22Rv1 (cell line): ENCODE data around the gene TDO2.

Experiments used
- CTCF ChIP-seq: fragments of 450-650 bp; IDR thresholded peaks from 2 replicates; pipeline ENCODE4 v1.5.1; 2017; ENCODE audit warnings: mild to moderate bottlenecking
- ZFX ChIP-seq: fragments of 450-650 bp; IDR thresholded peaks from 2 replicates; pipeline ENCODE4 v1.6.1; 2017; ENCODE audit warnings: antibody characterized with exemption, borderline replicate concordance

DNA sequence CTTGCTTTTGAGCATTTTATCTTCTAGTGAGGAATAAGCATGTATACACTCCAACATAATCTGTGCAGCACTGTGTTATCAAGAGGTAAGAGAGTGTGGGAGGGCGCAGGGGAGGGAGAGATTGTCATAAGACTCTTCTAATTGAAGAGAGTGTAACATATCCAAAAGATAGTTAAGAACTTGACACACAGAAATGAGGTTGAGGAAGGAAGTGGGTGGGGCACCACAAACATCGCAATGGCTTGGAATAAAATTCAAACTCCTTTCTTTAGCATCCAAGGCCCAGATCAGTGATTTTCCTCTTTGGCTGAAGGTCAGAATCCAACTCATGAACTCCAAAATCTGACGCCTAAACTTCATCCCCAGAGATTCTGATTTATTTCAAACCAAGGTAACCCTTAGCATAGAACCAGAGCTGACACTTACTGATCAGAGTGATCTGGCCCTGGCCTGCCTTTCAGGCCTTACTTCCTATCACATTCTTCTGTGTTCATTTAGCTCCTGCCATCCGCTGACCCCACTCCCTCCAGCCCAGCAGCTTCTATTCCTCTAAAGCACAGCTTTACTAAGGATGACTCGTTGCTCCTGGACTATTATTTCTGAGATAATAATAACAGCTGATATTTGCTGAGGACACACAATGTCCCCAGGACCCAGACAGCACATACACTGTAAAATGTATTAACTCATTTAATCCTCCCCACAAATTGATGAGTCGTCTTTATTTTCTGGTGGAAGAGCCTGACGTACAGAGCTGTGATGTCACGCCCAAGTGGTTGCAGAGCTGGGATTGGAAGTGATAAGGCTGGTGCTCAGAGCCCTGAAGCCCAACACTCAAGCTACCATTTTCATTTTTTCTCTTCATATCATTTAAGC lies 60.8 kb downstream of the TDO2 start:
- TF ChIP-seq CTCF, result no peak
- TF ChIP-seq ZFX, result no peak
